GM12878 (cell line): ENCODE measurements around the gene HSD3B1. TPM values are rescaled to one million over a fixed set of nuclear protein-coding genes. Genes with fewer than 3 reads are reported as not detected.
A peak's percentile ranks its signal among the peaks of the same experiment; 100 is the strongest.
"Not testable (repeated sequence)": the region's sequence is repeated elsewhere in the genome, so short reads cannot be mapped to it uniquely, and the experiment has no call there.

Experiments used
- ATAC-seq: fragments of 200-7000 bp; cut with Tn5 transposase; 3 replicates; pipeline ENCODE4 v1.9.1; 2020; ENCODE audit warnings: mild to moderate bottlenecking, moderate library complexity
- BruUV-seq: library from RNA; stranded (reverse); fragments of 400-500 nt; replicated peaks from 2 replicates; lab custom pipeline; 2021; lab: Mats Ljungman, UMichigan
- CTCF ChIA-PET: fragments of 300-600 bp; sonication (Branson Sonifier 250); formaldehyde crosslinking; extraction: SDS; loops from one replicate; lab custom pipeline; 2021; ENCODE audit warnings: inconsistent platforms; lab: Yijun Ruan, JAX
- POLR2A ChIA-PET: fragments of 350-600 bp; formaldehyde crosslinking; extraction: SDS; loops from one replicate; lab custom pipeline; 2021; ENCODE audit warnings: inconsistent platforms; lab: Charles Lee
- RAD21 ChIA-PET: fragments of 300-600 bp; sonication (Branson Sonifier 250); formaldehyde crosslinking; loops from one replicate; lab custom pipeline; 2023; ENCODE audit warnings: antibody characterized with exemption; ENCODE audit not compliant: unreplicated experiment; lab: Charles Lee
- SMC1A ChIA-PET: fragments of 300-600 bp; sonication (Branson Sonifier 250); formaldehyde crosslinking; loops from one replicate; lab custom pipeline; 2023; ENCODE audit not compliant: unreplicated experiment, uncharacterized antibody; lab: Charles Lee
- DNase-seq: peaks from one replicate; pipeline ENCODE4 v3.0.0-alpha.2; 2011; ENCODE audit warnings: low read depth, low spot score
- FAIRE-seq: peaks from 3 replicates; lab custom pipeline; 2011; peaks lifted over from hg19 to GRCh38; lab: Jason Lieb, UNC
- H2AFZ ChIP-seq: 2 replicates; pipeline ENCODE4 v1.6.0; 2011; ENCODE audit warnings: low read depth, low read length, control low read depth; ENCODE audit not compliant: control insufficient read depth
- H3K27ac ChIP-seq: 2 replicates; pipeline ENCODE4 v1.5.1; 2011; ENCODE audit warnings: control low read depth; ENCODE audit not compliant: control insufficient read depth, insufficient read depth
- H3K27me3 ChIP-seq, 2 experiments: replicated peaks in 1 of 2; 2 replicates each; pipeline versions ENCODE4 v1.6.0 to v1.6.1; 2011; ENCODE audit warnings: low read length in 1 of 2; ENCODE audit not compliant: control insufficient read depth in 2 of 2, insufficient read depth in 2 of 2
- H3K36me3 ChIP-seq, 2 experiments: 2 replicates each; pipeline ENCODE4 v1.5.1; 2011; ENCODE audit warnings: low read length in 1 of 2; ENCODE audit not compliant: control insufficient read depth in 2 of 2, insufficient read depth in 2 of 2
- H3K4me1 ChIP-seq: 2 replicates; pipeline ENCODE4 v1.6.1; 2011; ENCODE audit warnings: mild to moderate bottlenecking, low read length, moderate library complexity, mixed read lengths; ENCODE audit not compliant: control insufficient read depth, insufficient read depth
- H3K4me2 ChIP-seq: 2 replicates; pipeline ENCODE4 v1.6.0; 2011; ENCODE audit warnings: control low read depth; ENCODE audit not compliant: control insufficient read depth, insufficient read depth
- H3K4me3 ChIP-seq: fragments of 200-600 bp; sonication (generic); 2 replicates; pipeline ENCODE4 v1.5.1; 2016
- H3K79me2 ChIP-seq: 2 replicates; pipeline ENCODE4 v1.6.0; 2011; ENCODE audit warnings: low read length; ENCODE audit not compliant: control insufficient read depth, insufficient read depth
- H3K9ac ChIP-seq: 2 replicates; pipeline ENCODE4 v1.8.0; 2011; ENCODE audit warnings: low read length, control low read depth, mixed read lengths; ENCODE audit not compliant: control insufficient read depth, insufficient read depth
- H3K9me3 ChIP-seq: replicated peaks from 3 replicates; pipeline ENCODE4 v1.5.1; 2011; ENCODE audit warnings: mild to moderate bottlenecking, low read length; ENCODE audit not compliant: control insufficient read depth, insufficient read depth
- H4K20me1 ChIP-seq: 2 replicates; pipeline ENCODE4 v1.6.0; 2011; ENCODE audit not compliant: control insufficient read depth, insufficient read depth
- E2F4 ChIP-seq: IDR thresholded peaks from 2 replicates; pipeline ENCODE4 v1.6.1; 2012; ENCODE audit warnings: low read depth, low read length, improper control_type of control experiment
- ELK1 ChIP-seq: IDR thresholded peaks from 2 replicates; pipeline ENCODE4 v1.6.1; 2012; ENCODE audit warnings: low read depth, low read length, improper control_type of control experiment
- PBX3 ChIP-seq: IDR thresholded peaks from 2 replicates; pipeline ENCODE4 v1.6.1; 2011; ENCODE audit warnings: mild to moderate bottlenecking, low read depth, low read length, moderate library complexity; ENCODE audit not compliant: insufficient replicate concordance
- RB1 ChIP-seq: fragments of 450-650 bp; formaldehyde crosslinking; IDR thresholded peaks from 2 replicates; pipeline ENCODE4 v1.6.1; 2017; ENCODE audit warnings: mild to moderate bottlenecking, borderline replicate concordance
- RBBP5 ChIP-seq: fragments of 200-600 bp; sonication (generic); conservative IDR thresholded peaks from 2 replicates; pipeline ENCODE4 v1.6.1; 2016
- RFX5 ChIP-seq: IDR thresholded peaks from 2 replicates; pipeline ENCODE4 v1.6.1; 2011; ENCODE audit warnings: low read depth, low read length, improper control_type of control experiment
- SMARCA5 ChIP-seq: fragments of 450-650 bp; IDR thresholded peaks from 2 replicates; pipeline ENCODE4 v1.6.1; 2017; ENCODE audit warnings: mild to moderate bottlenecking
- WGBS: methylation state at CpG from one replicate; pipeline ENCODE4 v1.1.6; 2016; ENCODE audit warnings: low lambda C conversion rate; ENCODE audit not compliant: insufficient replicate concordance, insufficient coverage; ENCODE audit errors: missing lambda C conversion rate; 5-methylcytosine and 5-hydroxymethylcytosine counted together
- in situ Hi-C: fragments of 300-500 bp; cut with MboI; formaldehyde crosslinking; loops from 9 replicates; pipeline ENCODE4 v1.14.3; 2018; ENCODE audit warnings: mixed read lengths
- intact Hi-C: fragments of 100-400 bp; cut with micrococcal nuclease; formaldehyde crosslinking; loops from one replicate; pipeline ENCODE4 v1.14.2; 2022; ENCODE audit not compliant: unreplicated experiment
- polyA plus RNA-seq, 11 experiments: library from polyadenylated mRNA; depleted of rRNA in 4 of 11; unstranded in 6 of 11; stranded (reverse) in 5 of 11; fragments of >200 nt; fragmentation: Nextera tagmentation in 4 of 11; fragmentation: Illumina TruSeq in 1 of 11; extraction: Ambion mirVana in 4 of 11; extraction: Trizol in 1 of 11; gene quantifications; 1 replicate in 1 of 11; 2 replicates in 10 of 11; pipeline versions ENCODE4 v1.2.1 to v1.2.3, GENCODE V29; 2011 to 2016; ENCODE audit warnings: inconsistent platforms in 2 of 11, missing spikeins in 2 of 11, low read depth in 1 of 11
- total RNA-seq, 4 experiments: library from RNA; depleted of rRNA in 3 of 4; stranded (reverse); fragments of >200 nt in 3 of 4; fragmentation: Illumina TruSeq in 1 of 4; extraction: Trizol in 1 of 4; gene quantifications; 2 replicates each; pipeline versions ENCODE4 v1.2.1 to v1.2.3, GENCODE V29; 2013 to 2021

Gene HSD3B1
- total and polyA plus RNA-seq, 10 of the 15 experiments (the other 5 are each of a cell fraction or from before 2014, with no cell fraction given), result not detected

GRCh38 chr1:119556423-119556822 lies 49.4 kb downstream of the HSD3B1 start:
- ChIA-PET SMC1A (interaction anchor here (1.2 kb wide), 1 partner anchor 11 kb away, joined by 3 read pairs; no protein-coding TSS in a partner anchor), CTCF (no interaction called here)
- no peak for FAIRE-seq

GRCh38 chr1:119560402-119560801 lies 53.4 kb downstream of the HSD3B1 start:
- DNase-seq, H3K4me2 ChIP-seq, BruUV-seq, CTCF ChIA-PET, H2AFZ ChIP-seq, H3K4me3 ChIP-seq, H3K9me3 ChIP-seq, H3K36me3 ChIP-seq, SMC1A ChIA-PET, H3K27me3 ChIP-seq, RAD21 ChIA-PET, H4K20me1 ChIP-seq, H3K4me1 ChIP-seq, FAIRE-seq, in situ Hi-C loops, H3K27ac ChIP-seq, POLR2A ChIA-PET, intact Hi-C loops, H3K9ac ChIP-seq, H3K79me2 ChIP-seq: not testable (repeated sequence)
- peak; percentile 33 for ATAC-seq
- 19% methylated on average over 3 of the region's 3 CpGs for WGBS

More at GRCh38 chr1:119556423-119556822, 49.4 kb downstream of the HSD3B1 start:
- no peaks in the 10 kb centered on the region for H3K79me2 ChIP-seq
- TF ChIP-seq ELK1, result no peak
- no peak for TF ChIP-seq PBX3
- no peak for TF ChIP-seq RFX5
- TF ChIP-seq SMARCA5, result no peak
- TF ChIP-seq RBBP5, result no peak
- no peak for TF ChIP-seq E2F4
- TF ChIP-seq RB1, result no peak
- intact Hi-C loops, result no loop called here
- no TSS peak for BruUV-seq
- ATAC-seq, result no peak
- H3K9me3 ChIP-seq, result no peaks in the 10 kb centered on the region
- no peaks in the 10 kb centered on the region; a peak in 2 of 4 replicates for H3K27me3 ChIP-seq
- WGBS, result 29% methylated on average over 3 of the region's 3 CpGs
- no peaks in the 10 kb centered on the region for H4K20me1 ChIP-seq
- no peaks in the 10 kb centered on the region for H3K36me3 ChIP-seq
- no peaks in the 10 kb centered on the region for H3K4me1 ChIP-seq
- no peak overlapping the region for H3K9ac ChIP-seq
- no peak overlapping the region for H3K27ac ChIP-seq
- ChIA-PET POLR2A (no interaction called here), RAD21 (no interaction called here)
- no peak overlapping the region for H2AFZ ChIP-seq
- H3K4me2 ChIP-seq, result no peak overlapping the region
- no peak for DNase-seq
- H3K4me3 ChIP-seq, result no peak overlapping the region
- in situ Hi-C loops, result no loop called here
